ENCODE results near the gene ALOX5.

The ALOX5 gene

GRCh38 chr10:45420453-45421192 lies 46.6 kb downstream of the ALOX5 start:
- H3K27ac Mint-ChIP-seq, result peak overlapping the region; percentile 97
- H3K27me3 Mint-ChIP-seq (ENCODE audit: low read depth), result peaks cover 3% of the 10 kb centered on the region
- H3K36me3 Mint-ChIP-seq (ENCODE audit: low read depth), result peaks cover 9% of the 10 kb centered on the region
- H3K9me3 Mint-ChIP-seq, result no peaks in the 10 kb centered on the region
- peaks cover 58% of the 10 kb centered on the region for H3K4me1 Mint-ChIP-seq (ENCODE audit: low read depth)
- H3K4me3 Mint-ChIP-seq, result peak overlapping the region; percentile 97
- DNase-seq (ENCODE audit: low spot score), result peak; percentile 31

DNA sequence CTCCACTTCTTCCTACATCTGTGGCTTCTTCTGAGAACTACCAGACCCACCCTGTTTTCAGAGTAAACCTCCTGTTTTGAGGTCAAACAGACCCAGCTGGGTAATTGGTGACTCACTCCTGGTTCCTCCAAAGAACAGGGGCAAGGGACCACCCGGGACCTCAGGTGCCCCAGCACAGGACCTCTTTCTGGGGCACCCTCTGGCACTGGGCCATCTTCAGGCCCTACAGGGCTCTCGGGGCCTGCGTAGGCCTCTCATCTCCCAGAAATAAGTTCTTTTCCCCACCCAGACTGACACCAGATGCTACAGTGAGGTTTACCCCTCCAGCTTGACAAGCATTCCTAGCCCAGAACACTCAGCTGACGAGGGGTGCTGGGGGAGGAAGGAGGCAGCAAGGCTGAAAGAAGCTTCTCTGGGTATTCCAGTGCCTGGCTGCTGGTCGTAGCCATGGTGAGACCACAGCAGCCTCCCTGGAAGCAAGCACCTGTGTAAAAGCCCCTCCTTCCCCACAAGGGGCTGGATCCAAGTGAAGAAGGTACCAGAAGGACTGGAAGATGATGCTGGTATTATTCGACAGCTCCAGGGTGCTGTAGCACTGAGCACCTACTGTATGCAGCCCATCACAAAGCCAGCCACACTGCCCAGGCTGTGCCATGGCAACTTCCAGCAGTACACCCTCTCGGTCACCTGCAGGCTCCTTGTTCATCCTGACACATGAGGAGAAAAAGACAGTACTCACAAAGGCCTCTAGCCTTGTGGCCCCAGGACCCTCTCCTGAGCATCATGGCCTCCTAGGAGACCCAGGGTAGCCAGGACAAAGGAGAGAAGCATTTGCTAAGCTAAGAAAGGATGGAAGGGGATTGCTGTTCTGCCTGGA lies 47.4 kb downstream of the ALOX5 start:
- Mint-ChIP-seq H3K27me3 (ENCODE audit: low read depth) (peaks cover 3% of the 10 kb centered on the region), H3K36me3 (ENCODE audit: low read depth) (peaks cover 7% of the 10 kb centered on the region), H3K4me1 (ENCODE audit: low read depth) (peaks cover 66% of the 10 kb centered on the region)

GRCh38 chr10:45422207-45422865 lies 48.3 kb downstream of the ALOX5 start:
- Mint-ChIP-seq H3K4me1 (ENCODE audit: low read depth) (peaks cover 68% of the 10 kb centered on the region), H3K4me3 (no peak overlapping the region), H3K9me3 (no peaks in the 10 kb centered on the region), H3K27me3 (ENCODE audit: low read depth) (no peaks in the 10 kb centered on the region), H3K27ac (peak overlapping the region; percentile 97), H3K36me3 (ENCODE audit: low read depth) (peaks cover 6% of the 10 kb centered on the region)
- DNase-seq (ENCODE audit: low spot score), result no peak

More for the DNA sequence above, 47.4 kb downstream of the ALOX5 start:
- no peaks in the 10 kb centered on the region for H3K9me3 Mint-ChIP-seq
- peak overlapping the region; percentile 97 for H3K27ac Mint-ChIP-seq
- H3K4me3 Mint-ChIP-seq, result peak overlapping the region; percentile 97
- DNase-seq (ENCODE audit: low spot score), result no peak

DNA sequence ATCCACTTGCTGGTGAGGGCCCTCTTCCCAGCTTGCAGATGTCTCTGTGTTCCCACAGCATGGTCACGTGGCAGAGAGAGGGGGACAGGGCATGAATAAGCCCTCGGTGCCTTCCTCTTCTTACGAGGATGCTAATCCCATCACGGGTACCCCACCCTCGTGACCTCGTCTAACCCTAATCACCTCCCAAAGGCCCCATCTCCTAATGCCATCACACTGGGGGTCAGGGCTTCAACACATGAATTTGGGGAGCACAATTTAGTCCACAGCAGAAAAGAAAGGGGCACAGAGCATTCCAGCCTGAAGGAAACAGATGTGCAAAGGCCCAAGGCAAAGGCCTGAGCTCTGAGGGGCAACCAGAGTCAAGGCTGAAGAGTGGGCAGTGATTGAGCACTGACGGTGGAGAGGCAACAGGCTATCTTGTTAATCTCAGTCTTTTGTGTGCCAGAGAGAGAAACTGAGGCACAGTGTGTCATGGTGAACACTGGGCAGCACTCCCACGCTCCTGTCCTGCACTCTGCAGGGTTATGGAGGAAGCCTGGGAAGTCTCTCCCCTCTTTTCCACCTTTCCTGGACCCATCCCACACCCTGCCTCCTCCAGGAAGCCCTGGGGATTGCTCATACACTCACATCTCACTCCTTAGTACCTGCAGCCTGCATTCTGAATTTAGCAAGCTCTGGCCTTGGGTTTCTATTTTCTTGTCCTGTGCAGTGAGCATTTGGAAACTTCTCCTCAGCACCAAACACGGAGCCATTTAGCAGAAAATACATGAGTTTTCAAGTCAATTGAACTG lies 49.0 kb downstream of the ALOX5 start:
- Mint-ChIP-seq H3K27ac (no peak overlapping the region), H3K4me1 (ENCODE audit: low read depth) (peaks cover 61% of the 10 kb centered on the region), H3K36me3 (ENCODE audit: low read depth) (peaks cover 6% of the 10 kb centered on the region)

DNA sequence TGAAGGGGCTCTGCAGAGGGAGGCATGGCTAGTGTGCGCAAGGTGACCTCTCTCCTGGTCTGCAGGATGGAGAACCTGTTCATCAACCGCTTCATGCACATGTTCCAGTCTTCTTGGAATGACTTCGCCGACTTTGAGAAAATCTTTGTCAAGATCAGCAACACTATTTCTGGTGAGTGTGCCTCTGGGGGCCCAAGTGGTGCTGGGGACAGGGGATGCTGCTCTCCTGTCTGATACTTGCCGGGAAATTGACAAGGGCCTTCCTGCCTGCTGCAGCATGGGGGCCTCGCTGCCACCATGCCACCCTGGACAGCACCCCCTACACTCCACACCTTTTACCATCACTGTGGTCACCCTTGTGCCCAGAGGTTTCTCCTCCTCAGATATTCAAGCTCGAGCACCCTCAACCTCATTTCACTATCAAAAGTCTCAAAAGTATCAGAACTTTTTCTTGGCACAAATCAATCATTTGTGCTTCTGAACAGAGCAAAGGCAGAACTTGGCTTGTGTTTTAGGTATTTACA lies 50.0 kb downstream of the ALOX5 start:
- peaks cover 3% of the 10 kb centered on the region for H3K36me3 Mint-ChIP-seq (ENCODE audit: low read depth)
- no peak overlapping the region for H3K27ac Mint-ChIP-seq
- H3K4me3 Mint-ChIP-seq, result no peak overlapping the region
- DNase-seq (ENCODE audit: low spot score), result no peak
- H3K4me1 Mint-ChIP-seq (ENCODE audit: low read depth), result peaks cover 55% of the 10 kb centered on the region
- no peaks in the 10 kb centered on the region for H3K9me3 Mint-ChIP-seq
- no peaks in the 10 kb centered on the region for H3K27me3 Mint-ChIP-seq (ENCODE audit: low read depth)

More for the DNA sequence above, 49.0 kb downstream of the ALOX5 start:
- no peaks in the 10 kb centered on the region for H3K9me3 Mint-ChIP-seq
- DNase-seq (ENCODE audit: low spot score), result no peak
- no peaks in the 10 kb centered on the region for H3K27me3 Mint-ChIP-seq (ENCODE audit: low read depth)
- H3K4me3 Mint-ChIP-seq, result no peak overlapping the region

- H3K36me3 Mint-ChIP-seq (ENCODE audit: low read depth), result no peaks in the 10 kb centered on the region
- peaks cover 48% of the 10 kb centered on the region for H3K4me1 Mint-ChIP-seq (ENCODE audit: low read depth)
- no peaks in the 10 kb centered on the region for H3K27me3 Mint-ChIP-seq (ENCODE audit: low read depth)
- DNase-seq (ENCODE audit: low spot score), result no peak
- H3K27ac Mint-ChIP-seq, result peak overlapping the region; percentile 51
- H3K4me3 Mint-ChIP-seq, result no peak overlapping the region
- no peaks in the 10 kb centered on the region for H3K9me3 Mint-ChIP-seq
These were observed 50.8 kb downstream of the ALOX5 start for GRCh38 chr10:45424668-45425404.

DNA sequence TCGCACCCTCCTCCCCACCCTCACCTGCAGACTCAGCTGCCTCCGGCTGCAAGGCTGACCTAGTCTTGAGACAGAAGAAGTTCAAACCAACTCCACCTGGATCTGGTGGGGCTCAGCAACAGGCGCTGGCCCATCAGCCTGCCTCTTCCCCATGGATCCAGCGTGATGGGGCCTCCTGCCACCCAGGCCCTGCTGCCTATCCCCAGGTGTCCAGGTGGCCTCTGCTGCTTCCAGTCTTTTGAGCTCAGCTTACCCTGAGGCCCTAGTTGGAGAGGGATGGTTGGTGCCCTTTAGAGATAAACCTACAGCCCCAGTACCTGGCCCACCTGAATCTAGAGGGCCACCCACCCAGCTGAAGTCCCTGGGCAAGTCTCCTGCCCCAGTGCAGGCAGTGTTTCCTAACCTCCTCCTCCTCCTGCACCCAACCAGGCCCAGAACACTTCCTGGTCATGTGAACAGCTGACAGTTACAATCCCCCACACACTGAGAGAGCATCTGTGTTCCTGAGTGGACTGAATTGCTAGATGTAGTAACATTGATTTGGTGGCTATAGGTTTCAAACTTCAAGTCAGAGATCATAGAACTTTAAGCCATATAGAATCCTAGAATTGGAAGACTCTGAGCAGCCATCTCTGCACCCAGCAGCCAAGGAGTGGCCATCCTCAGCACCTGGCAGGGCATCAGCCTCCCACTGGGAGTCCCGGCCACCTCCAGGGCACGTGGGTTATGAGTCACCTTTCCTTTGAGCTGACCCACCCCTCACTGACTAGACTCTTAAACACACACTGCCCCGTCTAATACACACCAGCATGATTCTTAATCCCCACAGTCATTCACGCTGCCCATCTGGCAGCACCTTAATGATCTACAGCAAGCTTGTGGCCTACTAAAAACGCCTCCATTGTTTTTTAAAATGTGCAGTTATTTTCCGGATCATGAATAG lies 51.9 kb downstream of the ALOX5 start:
- DNase-seq (ENCODE audit: low spot score), result no peak
- peaks cover 39% of the 10 kb centered on the region for H3K4me1 Mint-ChIP-seq (ENCODE audit: low read depth)
- no peaks in the 10 kb centered on the region for H3K36me3 Mint-ChIP-seq (ENCODE audit: low read depth)
- H3K27me3 Mint-ChIP-seq (ENCODE audit: low read depth), result no peaks in the 10 kb centered on the region
- H3K4me3 Mint-ChIP-seq, result no peak overlapping the region
- peak overlapping the region; percentile 52 for H3K27ac Mint-ChIP-seq
- H3K9me3 Mint-ChIP-seq, result no peaks in the 10 kb centered on the region

DNA sequence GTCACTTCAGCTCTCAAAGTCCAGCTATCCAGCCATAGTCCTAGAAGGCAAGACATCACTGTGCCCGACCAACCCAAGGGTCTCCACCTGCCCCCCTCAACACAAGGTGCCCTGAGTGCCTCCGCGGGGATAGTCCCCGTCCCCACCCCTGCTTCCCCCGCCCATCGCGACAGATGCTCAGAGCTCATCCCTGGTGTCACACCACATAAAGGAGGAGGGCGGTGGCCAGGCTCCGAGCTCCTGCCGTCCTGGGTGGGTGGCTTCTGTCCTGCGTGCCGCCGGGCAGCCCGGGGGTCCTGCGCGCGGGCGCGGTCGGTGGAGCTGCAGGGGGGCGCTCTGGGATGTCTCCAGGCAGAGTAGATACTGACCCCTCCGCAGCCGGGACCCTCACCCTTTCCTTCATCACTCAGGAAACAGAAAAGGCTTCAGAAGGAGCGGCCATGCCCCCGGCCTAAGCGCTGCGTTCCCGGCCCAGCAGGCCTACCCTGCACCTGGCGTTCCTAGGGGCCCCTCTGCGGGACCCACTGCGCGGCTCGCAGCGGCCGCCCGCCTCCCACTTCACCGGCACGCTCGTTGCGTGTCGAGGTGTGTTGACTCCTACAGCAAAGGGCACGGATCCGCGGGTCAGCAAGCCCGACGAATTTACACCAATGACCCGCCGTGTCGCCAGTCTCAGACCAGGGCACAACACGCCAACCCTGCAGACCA lies 53.4 kb downstream of the ALOX5 start:
- DNase-seq (ENCODE audit: low spot score), result no peak
- Mint-ChIP-seq H3K27me3 (ENCODE audit: low read depth) (no peaks in the 10 kb centered on the region), H3K4me1 (ENCODE audit: low read depth) (peaks cover 26% of the 10 kb centered on the region), H3K27ac (no peak overlapping the region), H3K36me3 (ENCODE audit: low read depth) (no peaks in the 10 kb centered on the region), H3K9me3 (no peaks in the 10 kb centered on the region), H3K4me3 (no peak overlapping the region)

GRCh38 chr10:45427970-45428366 lies 54.0 kb downstream of the ALOX5 start:
- Mint-ChIP-seq H3K4me3 (no peak overlapping the region), H3K27ac (no peak overlapping the region), H3K4me1 (ENCODE audit: low read depth) (peaks cover 24% of the 10 kb centered on the region), H3K27me3 (ENCODE audit: low read depth) (no peaks in the 10 kb centered on the region), H3K9me3 (no peaks in the 10 kb centered on the region), H3K36me3 (ENCODE audit: low read depth) (no peaks in the 10 kb centered on the region)
- DNase-seq (ENCODE audit: low spot score), result no peak

DNA sequence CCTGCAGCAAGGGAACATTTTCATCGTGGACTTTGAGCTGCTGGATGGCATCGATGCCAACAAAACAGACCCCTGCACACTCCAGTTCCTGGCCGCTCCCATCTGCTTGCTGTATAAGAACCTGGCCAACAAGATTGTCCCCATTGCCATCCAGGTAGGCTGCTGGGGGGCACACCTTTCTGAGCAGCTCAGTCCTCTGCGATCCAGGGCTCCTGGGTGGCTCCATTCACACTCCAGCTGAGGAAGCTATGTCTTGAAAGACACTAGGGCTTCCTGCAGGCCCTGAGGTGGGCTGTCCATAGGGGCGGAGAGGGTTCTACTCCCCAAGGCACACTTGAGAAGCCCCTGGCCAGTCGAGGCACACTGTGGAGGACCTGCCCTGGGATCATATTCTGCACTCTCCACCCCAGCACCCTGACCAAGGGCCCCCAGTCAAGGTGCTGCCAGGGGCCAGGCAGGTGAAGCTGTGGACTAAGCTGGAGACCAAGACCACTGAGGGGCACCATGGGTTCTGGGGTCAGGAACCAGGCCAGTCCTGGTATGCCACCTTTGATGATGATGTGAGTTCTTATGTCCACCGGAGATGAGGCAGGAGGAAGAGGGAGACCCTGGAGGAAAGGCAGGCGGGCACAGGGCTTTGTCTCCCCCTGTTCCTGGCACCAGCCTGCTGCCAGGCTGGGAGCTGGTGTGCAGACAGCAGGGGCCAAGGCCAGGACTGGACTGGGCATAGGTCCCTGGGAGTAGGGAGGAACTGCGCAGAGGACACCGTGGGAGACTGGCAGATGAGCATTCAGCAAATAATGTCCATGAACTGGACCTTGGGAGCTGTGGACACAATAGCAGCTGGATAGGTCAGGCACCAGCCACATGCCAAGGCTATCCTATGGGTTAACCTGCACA lies 54.8 kb downstream of the ALOX5 start:
- no peaks in the 10 kb centered on the region for H3K27me3 Mint-ChIP-seq (ENCODE audit: low read depth)
- peak overlapping the region; percentile 6 for H3K27ac Mint-ChIP-seq
- DNase-seq (ENCODE audit: low spot score), result no peak
- H3K9me3 Mint-ChIP-seq, result no peaks in the 10 kb centered on the region
- H3K4me1 Mint-ChIP-seq (ENCODE audit: low read depth), result peaks cover 27% of the 10 kb centered on the region
- H3K36me3 Mint-ChIP-seq (ENCODE audit: low read depth), result no peaks in the 10 kb centered on the region
- H3K4me3 Mint-ChIP-seq, result no peak overlapping the region

DNA sequence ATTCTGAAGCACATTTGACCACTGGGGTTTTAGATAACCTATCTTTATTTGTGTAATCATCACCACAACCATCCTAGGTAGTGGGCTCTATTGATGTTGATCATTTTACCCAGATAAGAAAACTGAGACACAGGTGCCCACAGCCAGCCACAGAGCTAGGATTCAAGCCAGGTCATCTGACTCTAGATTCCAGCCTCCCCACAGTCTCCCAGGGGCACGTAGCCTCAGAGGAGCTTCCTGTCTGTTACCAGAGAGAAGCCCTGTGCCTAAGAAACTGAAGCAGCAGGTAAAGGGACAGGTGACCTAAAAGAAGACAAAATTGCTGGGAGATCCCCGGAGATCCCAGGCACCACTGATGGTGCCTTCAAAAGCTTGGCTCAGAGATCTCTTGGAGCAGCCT lies 55.8 kb downstream of the ALOX5 start:
- H3K4me1 Mint-ChIP-seq (ENCODE audit: low read depth), result peaks cover 29% of the 10 kb centered on the region
- no peak overlapping the region for H3K27ac Mint-ChIP-seq

More for the DNA sequence above, 55.8 kb downstream of the ALOX5 start:
- Mint-ChIP-seq H3K9me3 (no peaks in the 10 kb centered on the region), H3K27me3 (ENCODE audit: low read depth) (no peaks in the 10 kb centered on the region), H3K36me3 (ENCODE audit: low read depth) (no peaks in the 10 kb centered on the region), H3K4me3 (no peak overlapping the region)
- DNase-seq (ENCODE audit: low spot score), result no peak

Data from T-helper 2 cell treated with Interferon-gamma antibody and Interleukin-4, amounts not matched to agents 5 μg/mL and 100 μg/mL, for 36 hours (primary cell).